ENCODE results near the gene DNAJB6.

- no peak for TF ChIP-seq CTCF (IDR thresholded peaks at IDR 0.05)
- TF ChIP-seq POLR2A (IDR thresholded peaks at IDR 0.05) = no peak
Observed at GRCh38 chr7:157370742-157371141, 33.9 kb downstream of the DNAJB6 start.
